Astrocyte of the cerebellum (primary cell): ENCODE data around the gene TAOK3.
A peak's percentile ranks its signal among the peaks of the same experiment; 100 is the strongest.

Experiments
- DNase-seq: peaks from one replicate; pipeline ENCODE4 v3.0.0-alpha.2; 2011; ENCODE audit warnings: low read depth
- H3K4me3 ChIP-seq: 2 replicates; pipeline ENCODE4 v1.5.1; 2011; ENCODE audit warnings: mild to moderate bottlenecking, low read depth, low read length, moderate library complexity
- CTCF ChIP-seq: IDR thresholded peaks from 2 replicates; pipeline ENCODE4 v1.5.1; 2012; ENCODE audit warnings: low read length, low read depth, moderate library complexity, mild to moderate bottlenecking; ENCODE audit errors: missing control alignments
- in situ Hi-C: cut with HindIII; loops from 2 replicates; pipeline ENCODE4 v1.10.0; 2017; ENCODE audit warnings: low sequenced_read_pairs

Gene TAOK3

GRCh38 chr12:118346895-118347294 is 25.8 kb downstream of the TAOK3 start:
- H3K4me3 ChIP-seq: no peak overlapping the region
- in situ Hi-C loops: no loop called here
- TF ChIP-seq CTCF: no peak
- DNase-seq: no peak

DNA sequence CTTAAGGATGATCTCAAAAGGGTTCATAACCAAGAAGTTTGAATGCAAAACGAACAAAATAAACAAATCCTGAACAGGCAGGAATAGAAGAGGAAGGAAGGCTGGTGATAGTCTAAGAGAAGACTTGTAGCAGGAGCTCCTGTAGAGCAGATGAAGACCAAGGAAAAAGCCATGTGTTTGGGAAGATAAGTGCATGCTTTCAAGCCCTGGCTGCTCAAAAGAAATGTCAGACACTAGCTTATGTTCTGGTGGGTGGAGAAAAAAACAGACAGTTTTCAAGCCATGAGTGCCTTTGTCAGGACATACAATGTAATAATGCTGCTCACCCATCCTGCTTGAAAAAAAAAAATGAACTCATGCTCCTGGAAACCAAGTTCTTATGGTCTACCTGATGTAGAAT is 27.4 kb downstream of the TAOK3 start:
- no peak overlapping the region for H3K4me3 ChIP-seq
- no peak for DNase-seq
- TF ChIP-seq CTCF: no peak
- in situ Hi-C loops: no loop called here

DNA sequence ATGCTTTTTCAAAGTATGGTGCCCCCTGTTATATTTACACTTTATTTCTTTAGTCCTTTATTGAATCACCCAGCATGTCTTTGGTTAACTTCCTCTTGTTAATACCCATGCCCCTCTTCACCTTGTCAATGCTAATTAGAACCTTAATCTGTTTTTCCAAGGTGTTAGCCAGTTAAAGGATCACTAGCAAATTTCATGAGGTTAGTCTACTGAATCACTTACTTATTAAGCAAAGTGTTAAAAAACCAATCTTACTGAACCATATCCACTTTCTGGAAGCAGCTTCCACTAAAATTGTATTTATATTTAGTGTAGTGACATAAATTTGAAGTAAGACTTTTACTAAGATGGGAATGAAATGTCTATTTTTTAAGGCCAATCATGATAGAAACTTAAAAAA is 27.9 kb downstream of the TAOK3 start:
- no peak overlapping the region for H3K4me3 ChIP-seq
- TF ChIP-seq CTCF: no peak
- in situ Hi-C loops: no loop called here
- no peak for DNase-seq

- DNase-seq: no peak
- TF ChIP-seq CTCF: no peak
- in situ Hi-C loops: no loop called here
- H3K4me3 ChIP-seq: no peak overlapping the region
These were observed 30.6 kb downstream of the TAOK3 start for GRCh38 chr12:118342090-118342489.

DNA sequence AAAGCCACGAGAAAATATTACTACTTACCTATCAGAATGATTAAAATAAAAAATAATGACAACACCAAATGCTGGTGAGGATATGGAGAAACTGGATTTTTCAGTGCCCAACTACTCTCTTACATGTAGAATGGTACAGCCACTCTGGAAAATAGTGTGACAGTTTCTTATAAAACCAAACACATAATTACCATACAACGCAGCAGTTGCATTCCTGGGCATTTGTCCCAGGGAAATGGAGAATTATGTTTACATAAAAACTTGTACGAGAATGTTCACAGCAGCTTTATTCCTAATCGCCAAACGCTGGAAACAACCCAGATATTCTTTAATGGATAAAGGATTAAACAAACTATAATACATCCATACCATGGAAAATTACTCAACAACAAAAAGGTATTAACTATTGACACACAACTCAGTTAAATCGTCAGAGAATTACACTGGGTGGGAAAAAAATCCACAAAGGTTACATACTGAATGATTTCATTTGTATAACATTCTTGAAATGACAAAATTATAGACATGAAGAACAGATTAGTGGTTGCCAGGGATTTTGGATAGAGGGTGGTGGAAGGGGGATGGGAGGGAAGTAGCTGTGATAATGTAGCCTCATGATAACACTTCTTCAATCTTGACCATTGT is 35.4 kb downstream of the TAOK3 start:
- H3K4me3 ChIP-seq: no peak overlapping the region
- peak; percentile 62 for DNase-seq
- in situ Hi-C loops: no loop called here
- TF ChIP-seq CTCF: no peak

DNA sequence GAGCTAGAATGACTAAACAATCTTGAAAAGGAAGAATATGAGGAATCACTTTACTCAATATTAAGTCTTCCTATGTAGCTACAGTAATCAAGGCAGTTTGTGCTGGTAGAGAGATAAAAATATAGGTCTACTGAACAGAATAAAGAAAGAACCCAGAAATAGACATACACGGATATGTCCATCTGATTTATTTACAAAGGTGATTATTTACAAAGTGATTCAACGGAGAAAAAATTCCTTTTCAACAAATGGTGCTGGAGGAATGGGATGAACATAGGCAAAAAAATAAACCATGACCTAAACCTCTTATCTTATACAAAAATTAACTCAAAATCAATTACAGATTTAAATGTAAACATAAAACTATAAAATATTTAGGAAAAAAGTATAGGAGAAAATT is 36.6 kb downstream of the TAOK3 start:
- no peak for DNase-seq
- no peak overlapping the region for H3K4me3 ChIP-seq
- in situ Hi-C loops: no loop called here
- no peak for TF ChIP-seq CTCF
